MV-4-11 (cell line): ENCODE results near the gene ASCC1.
"Not testable (repeated sequence)": the region's sequence is repeated elsewhere in the genome, so short reads cannot be mapped to it uniquely, and the experiment has no call there.

Experiments used
- DNase-seq: peaks from one replicate; lab custom pipeline; 2025; lab: John Stamatoyannopoulos, UW

Gene ASCC1

GRCh38 chr10:72124989-72125388, 91.1 kb downstream of the ASCC1 start:
- DNase-seq = no peak

- DNase-seq = no peak
Observed at GRCh38 chr10:72124381-72124780, 91.7 kb downstream of the ASCC1 start.

- no peak for DNase-seq
Observed at GRCh38 chr10:72123616-72124015, 92.5 kb downstream of the ASCC1 start.

- DNase-seq = no peak
Observed at GRCh38 chr10:72122221-72122620, 93.9 kb downstream of the ASCC1 start.

GRCh38 chr10:72121389-72121788, 94.7 kb downstream of the ASCC1 start:
- no peak for DNase-seq

- no peak for DNase-seq
Observed at GRCh38 chr10:72116372-72116771, 99.7 kb downstream of the ASCC1 start.

GRCh38 chr10:72114706-72115450, 101.2 kb downstream of the ASCC1 start:
- DNase-seq = no peak

GRCh38 chr10:72110673-72111401, 105.2 kb downstream of the ASCC1 start:
- no peak for DNase-seq

- no peak for DNase-seq
Observed at GRCh38 chr10:72109636-72110157, 106.4 kb downstream of the ASCC1 start.

- DNase-seq = no peak
Observed at GRCh38 chr10:72108830-72109635, 107.0 kb downstream of the ASCC1 start.

- DNase-seq = not testable (repeated sequence)
Observed at GRCh38 chr10:72108004-72108370, 108.1 kb downstream of the ASCC1 start.

GRCh38 chr10:72107325-72108003, 108.6 kb downstream of the ASCC1 start:
- DNase-seq = no peak

GRCh38 chr10:72106896-72107295, 109.2 kb downstream of the ASCC1 start:
- no peak for DNase-seq

GRCh38 chr10:72106154-72106849, 109.8 kb downstream of the ASCC1 start:
- DNase-seq = no peak

- no peak for DNase-seq
Observed at GRCh38 chr10:72105710-72106109, 110.4 kb downstream of the ASCC1 start.

- DNase-seq = no peak
Observed at GRCh38 chr10:72105098-72105475, 111.0 kb downstream of the ASCC1 start.

- DNase-seq = no peak
Observed at GRCh38 chr10:72104472-72105097, 111.5 kb downstream of the ASCC1 start.

- no peak for DNase-seq
Observed at GRCh38 chr10:72099600-72099921, 116.5 kb downstream of the ASCC1 start.

- no peak for DNase-seq
Observed at GRCh38 chr10:72098836-72099599, 117.1 kb downstream of the ASCC1 start.

- no peak for DNase-seq
Observed at GRCh38 chr10:72098301-72098835, 117.7 kb downstream of the ASCC1 start.
